ENCODE data around the gene DLG2. TPM values are rescaled to one million over a fixed set of nuclear protein-coding genes. Genes with fewer than 3 reads are reported as not detected.

DLG2 gene
- total and polyA plus RNA-seq, 2 donors, result 3.4 to 42.4 TPM

DNA sequence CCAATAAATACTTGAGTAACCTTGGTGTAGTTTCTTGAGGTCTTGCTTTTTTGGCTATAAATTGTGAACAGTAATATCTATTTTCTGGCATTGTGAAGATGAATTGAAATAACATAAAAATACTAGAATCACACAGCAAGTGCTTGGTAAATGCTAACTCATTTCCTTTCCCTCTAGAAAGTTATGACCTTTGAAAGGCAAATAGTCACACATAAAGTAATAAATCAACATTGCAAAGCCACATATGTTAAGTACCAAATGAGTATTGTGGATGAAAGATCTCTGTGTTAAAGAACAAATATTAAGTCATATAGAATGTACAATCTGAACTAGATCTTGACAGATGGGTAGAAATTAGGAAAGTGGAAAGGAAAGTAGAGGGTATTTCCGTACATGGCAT, 1781.3 kb downstream of the DLG2 start:
- 84% methylated on average over 1 of the region's 1 CpG for WGBS
- Histone ChIP-seq H3K4me3 (ENCODE audit: low read depth, low read length) (no peak overlapping the region), H3K27ac (ENCODE audit: low read depth) (no peak overlapping the region), H3K36me3 (ENCODE audit: insufficient read depth) (no peaks in the 10 kb centered on the region), H3K4me1 (ENCODE audit: insufficient read depth) (no peaks in the 10 kb centered on the region)
- DNase-seq (ENCODE audit: extremely low spot score), result no peak

DNA sequence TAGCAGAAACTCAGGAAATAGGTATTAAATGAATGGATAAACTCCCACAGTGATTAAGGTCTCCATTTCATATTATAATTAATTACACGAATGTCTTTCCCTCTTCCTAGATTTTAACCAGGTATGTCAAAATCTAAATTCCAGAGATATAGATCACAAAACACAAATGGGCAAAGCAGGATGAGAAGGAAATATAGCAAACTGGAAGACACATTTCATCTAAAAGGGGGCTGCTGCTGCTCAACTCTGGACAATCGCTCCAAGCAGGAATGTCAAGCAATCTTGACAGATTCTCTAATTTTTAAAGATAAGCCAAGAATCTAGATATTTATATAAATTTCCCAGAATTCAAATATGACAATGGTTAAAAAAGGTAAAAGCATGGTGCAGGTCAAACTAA, 1786.8 kb downstream of the DLG2 start:
- 93% methylated on average over 2 of the region's 2 CpGs for WGBS
- H3K36me3 ChIP-seq (ENCODE audit: insufficient read depth), result no peaks in the 10 kb centered on the region
- no peak for DNase-seq (ENCODE audit: extremely low spot score)
- H3K4me1 ChIP-seq (ENCODE audit: insufficient read depth), result no peaks in the 10 kb centered on the region
- no peak overlapping the region for H3K27ac ChIP-seq (ENCODE audit: low read depth)
- no peak overlapping the region for H3K4me3 ChIP-seq (ENCODE audit: low read depth, low read length)

DNA sequence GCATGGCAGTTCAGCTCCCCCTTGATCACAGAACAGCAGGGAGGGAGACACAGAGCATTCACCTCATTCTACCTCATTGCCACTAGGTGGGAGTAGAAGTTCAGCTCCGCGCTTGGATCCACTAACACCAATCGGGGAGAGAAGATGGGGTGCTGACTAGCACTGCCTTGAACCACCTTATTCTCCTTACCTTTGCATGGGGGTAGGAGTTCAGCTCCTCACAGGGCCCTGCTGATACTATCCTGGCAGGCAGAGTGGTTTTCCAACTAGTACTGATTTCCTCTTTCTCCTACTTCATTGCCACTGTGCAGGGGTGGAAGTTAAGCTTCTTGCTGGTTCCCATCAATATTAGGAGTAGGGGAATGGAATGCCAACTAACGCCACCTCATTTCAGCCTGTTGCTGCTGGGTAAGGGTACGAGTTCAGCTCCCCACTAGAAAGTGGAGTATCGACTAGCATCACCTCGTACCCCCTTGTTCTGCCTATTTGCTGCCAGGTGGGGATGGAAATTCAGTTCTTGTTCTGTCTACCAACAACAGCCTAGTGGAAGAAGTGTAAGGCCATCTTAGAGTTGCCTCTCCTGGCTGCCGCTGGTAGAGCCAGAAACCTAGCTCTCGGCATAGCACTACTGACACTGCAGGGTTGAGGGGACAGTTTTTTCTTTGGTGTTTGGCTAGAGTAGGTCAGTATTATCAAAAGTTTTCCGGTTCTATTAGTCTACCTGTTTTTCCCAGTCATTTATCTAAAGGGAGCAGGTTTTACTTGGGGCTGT, 1790.1 kb downstream of the DLG2 start:
- Histone ChIP-seq H3K4me3 (ENCODE audit: low read depth, low read length) (no peak overlapping the region), H3K4me1 (ENCODE audit: insufficient read depth) (no peaks in the 10 kb centered on the region), H3K36me3 (ENCODE audit: insufficient read depth) (no peaks in the 10 kb centered on the region), H3K27ac (ENCODE audit: low read depth) (no peak overlapping the region)
- DNase-seq (ENCODE audit: extremely low spot score), result peak; percentile 17
- WGBS, result 62% methylated on average over 10 of the region's 10 CpGs

DNA sequence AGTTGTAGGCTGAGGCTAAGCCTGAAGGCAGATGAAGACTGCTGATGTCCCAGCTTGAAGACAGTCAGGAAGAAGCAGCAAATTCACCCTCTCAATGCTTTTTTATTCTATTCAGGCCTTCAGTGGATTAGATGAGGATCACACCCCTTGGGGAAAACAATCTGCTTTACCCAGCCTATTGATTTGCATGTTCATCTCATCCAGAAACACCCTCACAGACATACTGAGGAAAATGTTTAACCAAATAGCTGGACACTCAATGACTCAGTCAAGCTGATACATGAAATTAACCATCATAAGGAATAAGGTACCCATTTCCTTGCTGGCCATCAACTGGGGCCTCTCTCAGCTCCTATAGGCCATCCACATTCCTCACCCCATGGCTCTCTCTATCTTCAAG, 1791.1 kb downstream of the DLG2 start:
- H3K4me3 ChIP-seq (ENCODE audit: low read depth, low read length), result no peak overlapping the region
- H3K27ac ChIP-seq (ENCODE audit: low read depth), result no peak overlapping the region
- no peaks in the 10 kb centered on the region for H3K4me1 ChIP-seq (ENCODE audit: insufficient read depth)
- DNase-seq (ENCODE audit: extremely low spot score), result no peak
- H3K36me3 ChIP-seq (ENCODE audit: insufficient read depth), result no peaks in the 10 kb centered on the region

DNA sequence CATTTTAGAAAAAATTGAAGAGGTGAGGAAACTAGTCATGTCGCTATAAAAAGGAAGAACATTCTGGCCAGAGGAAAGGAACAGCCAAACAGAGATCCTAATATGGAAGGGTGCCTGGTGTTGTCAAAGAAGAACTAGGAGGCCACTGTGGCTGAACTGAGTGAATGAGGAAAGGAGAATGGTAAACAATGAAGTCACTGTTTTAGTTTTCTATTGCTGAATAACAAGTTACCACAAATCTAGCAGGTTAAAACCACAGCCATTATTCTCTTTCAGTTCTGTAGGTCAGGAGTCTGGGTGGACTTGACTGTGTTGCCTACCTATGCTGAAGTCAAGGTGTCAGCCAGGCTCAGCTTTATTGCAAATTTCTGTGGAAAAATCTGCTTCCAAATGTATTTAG, 1791.7 kb downstream of the DLG2 start:
- Histone ChIP-seq H3K4me3 (ENCODE audit: low read depth, low read length) (no peak overlapping the region), H3K4me1 (ENCODE audit: insufficient read depth) (no peaks in the 10 kb centered on the region), H3K27ac (ENCODE audit: low read depth) (no peak overlapping the region), H3K36me3 (ENCODE audit: insufficient read depth) (no peaks in the 10 kb centered on the region)
- WGBS, result 23% methylated on average over 1 of the region's 1 CpG
- DNase-seq (ENCODE audit: extremely low spot score), result no peak

DNA sequence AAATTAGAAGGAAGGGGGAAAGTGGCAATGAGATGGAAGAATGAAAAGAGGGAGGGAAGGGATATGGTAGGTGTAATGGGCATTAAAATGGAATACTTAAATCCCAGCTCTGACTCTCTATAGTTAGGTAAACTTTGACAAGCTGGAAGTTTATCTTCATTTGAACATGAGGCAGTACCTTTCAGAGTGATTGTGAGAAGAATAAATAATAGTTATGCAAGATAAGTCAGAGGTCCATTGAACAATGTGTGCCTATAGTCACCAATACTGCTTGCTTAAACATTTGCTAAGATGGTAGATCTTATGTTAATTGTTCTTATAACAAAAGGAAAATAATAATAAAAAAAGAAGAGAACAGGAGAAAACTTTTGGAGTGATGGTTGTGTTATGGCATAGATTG, 1795.2 kb downstream of the DLG2 start:
- H3K4me3 ChIP-seq (ENCODE audit: low read depth, low read length), result no peak overlapping the region
- DNase-seq (ENCODE audit: extremely low spot score), result no peak

DNA sequence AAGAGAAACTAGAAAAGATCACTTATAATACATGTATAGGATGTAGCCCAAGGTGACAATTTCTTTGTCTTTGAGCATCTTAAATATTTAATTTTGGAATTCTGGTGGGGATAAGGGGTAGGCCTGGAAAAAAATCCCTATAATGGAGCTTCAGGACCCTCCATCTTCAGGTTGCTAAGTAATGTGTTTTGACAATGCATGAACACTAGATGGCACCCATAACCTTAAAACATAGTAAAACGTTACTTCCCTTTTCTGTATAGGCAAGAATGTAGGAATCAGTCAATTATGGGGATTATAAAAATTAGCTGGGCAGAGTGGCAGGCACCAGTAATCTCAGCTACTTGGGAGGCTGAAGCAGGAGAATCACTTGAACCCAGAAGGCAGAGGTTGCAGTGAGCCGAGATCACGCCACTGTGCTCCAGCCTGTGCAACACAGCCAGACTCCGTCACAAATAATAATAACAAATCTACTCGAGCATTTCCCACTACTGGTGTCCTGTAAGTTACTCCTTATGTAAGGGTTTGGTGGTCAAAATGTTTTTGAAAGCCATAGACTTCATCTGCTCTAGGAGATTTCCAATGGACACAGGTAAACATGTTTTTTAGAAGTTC, 1799.1 kb downstream of the DLG2 start:
- WGBS, result 37% methylated on average over 5 of the region's 5 CpGs
- no peaks in the 10 kb centered on the region for H3K36me3 ChIP-seq (ENCODE audit: insufficient read depth)
- no peak for DNase-seq (ENCODE audit: extremely low spot score)
- peak overlapping the region; percentile 42 for H3K4me3 ChIP-seq (ENCODE audit: low read depth, low read length)
- H3K27ac ChIP-seq (ENCODE audit: low read depth), result no peak overlapping the region
- no peaks in the 10 kb centered on the region for H3K4me1 ChIP-seq (ENCODE audit: insufficient read depth)

More for the DNA sequence above, 1795.2 kb downstream of the DLG2 start:
- no peaks in the 10 kb centered on the region for H3K4me1 ChIP-seq (ENCODE audit: insufficient read depth)
- no peak overlapping the region for H3K27ac ChIP-seq (ENCODE audit: low read depth)
- no peaks in the 10 kb centered on the region for H3K36me3 ChIP-seq (ENCODE audit: insufficient read depth)

DNA sequence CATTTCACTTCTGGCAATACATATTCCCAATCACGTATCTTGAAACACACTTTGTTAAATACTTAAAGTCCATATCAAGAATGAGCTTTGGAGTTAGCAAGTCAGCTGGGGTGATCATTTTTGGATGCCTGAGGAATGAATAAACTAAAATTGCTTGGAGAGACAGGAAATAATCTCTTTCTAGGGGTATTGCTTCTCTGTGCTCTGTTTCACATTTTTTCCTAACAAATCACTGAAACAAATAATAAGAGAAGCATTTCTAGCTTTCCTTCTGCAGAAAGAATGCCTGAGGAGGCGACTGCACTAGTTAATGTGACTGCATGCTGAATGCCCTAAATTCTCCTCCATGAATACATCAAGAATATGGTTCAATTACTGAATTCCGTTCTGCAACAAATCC, 1799.6 kb downstream of the DLG2 start:
- WGBS, result 64% methylated on average over 3 of the region's 3 CpGs
- no peaks in the 10 kb centered on the region for H3K36me3 ChIP-seq (ENCODE audit: insufficient read depth)
- no peak overlapping the region for H3K27ac ChIP-seq (ENCODE audit: low read depth)
- H3K4me3 ChIP-seq (ENCODE audit: low read depth, low read length), result no peak overlapping the region
- H3K4me1 ChIP-seq (ENCODE audit: insufficient read depth), result no peaks in the 10 kb centered on the region
- no peak for DNase-seq (ENCODE audit: extremely low spot score)

DNA sequence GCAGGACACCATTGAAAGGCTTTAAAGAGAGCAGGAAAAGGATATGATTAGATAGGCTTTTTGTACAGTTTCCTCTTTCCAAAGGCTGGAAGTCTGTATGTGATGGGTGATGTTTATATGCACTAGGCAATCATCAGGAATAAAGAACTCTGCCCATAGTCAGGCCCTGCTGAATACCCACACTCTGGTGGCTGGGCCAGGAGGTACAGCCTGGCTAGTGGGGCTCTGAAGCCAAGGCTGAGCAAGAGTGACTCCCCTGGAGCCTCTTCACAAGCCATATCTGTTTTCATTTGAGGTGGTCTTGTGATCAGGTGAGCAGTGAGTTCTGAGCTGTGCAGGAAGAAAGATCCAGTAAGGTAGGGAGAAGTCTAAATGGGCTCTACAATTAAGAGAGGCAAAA, 1801.1 kb downstream of the DLG2 start:
- no peak overlapping the region for H3K4me3 ChIP-seq (ENCODE audit: low read depth, low read length)
- DNase-seq (ENCODE audit: extremely low spot score), result no peak
- no peaks in the 10 kb centered on the region for H3K36me3 ChIP-seq (ENCODE audit: insufficient read depth)
- no peak overlapping the region for H3K27ac ChIP-seq (ENCODE audit: low read depth)
- H3K4me1 ChIP-seq (ENCODE audit: insufficient read depth), result no peaks in the 10 kb centered on the region

DNA sequence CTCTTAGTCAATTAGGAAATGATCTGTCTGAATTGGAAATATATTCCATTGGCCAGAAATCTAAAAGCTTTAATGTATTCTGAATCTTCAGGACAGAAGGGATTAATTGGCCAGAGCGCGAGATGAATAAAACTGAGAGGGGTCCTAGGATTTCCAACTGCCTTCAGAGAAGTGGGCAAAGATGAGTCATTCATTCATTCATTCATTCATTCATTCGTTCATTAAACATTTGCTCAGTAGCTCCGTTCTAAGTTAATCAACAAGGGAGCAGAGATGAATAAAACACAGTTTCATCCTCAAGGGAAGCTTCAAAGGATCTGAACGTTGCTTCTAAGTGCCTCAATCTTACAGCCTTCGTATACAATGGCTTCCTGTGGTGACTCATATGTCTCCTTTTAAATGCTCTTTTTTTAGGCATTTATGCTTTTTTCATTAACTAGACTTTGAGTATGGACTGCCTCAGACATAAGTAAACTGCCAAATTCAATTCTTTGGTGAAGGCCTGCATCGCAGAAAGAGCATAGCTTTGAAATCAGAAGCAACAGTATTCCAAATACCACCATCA, 1803.6 kb downstream of the DLG2 start:
- Histone ChIP-seq H3K36me3 (ENCODE audit: insufficient read depth) (no peaks in the 10 kb centered on the region), H3K4me3 (ENCODE audit: low read depth, low read length) (no peak overlapping the region), H3K27ac (ENCODE audit: low read depth) (no peak overlapping the region), H3K4me1 (ENCODE audit: insufficient read depth) (no peaks in the 10 kb centered on the region)
- WGBS, result 63% methylated on average over 7 of the region's 7 CpGs
- DNase-seq (ENCODE audit: extremely low spot score), result no peak

DNA sequence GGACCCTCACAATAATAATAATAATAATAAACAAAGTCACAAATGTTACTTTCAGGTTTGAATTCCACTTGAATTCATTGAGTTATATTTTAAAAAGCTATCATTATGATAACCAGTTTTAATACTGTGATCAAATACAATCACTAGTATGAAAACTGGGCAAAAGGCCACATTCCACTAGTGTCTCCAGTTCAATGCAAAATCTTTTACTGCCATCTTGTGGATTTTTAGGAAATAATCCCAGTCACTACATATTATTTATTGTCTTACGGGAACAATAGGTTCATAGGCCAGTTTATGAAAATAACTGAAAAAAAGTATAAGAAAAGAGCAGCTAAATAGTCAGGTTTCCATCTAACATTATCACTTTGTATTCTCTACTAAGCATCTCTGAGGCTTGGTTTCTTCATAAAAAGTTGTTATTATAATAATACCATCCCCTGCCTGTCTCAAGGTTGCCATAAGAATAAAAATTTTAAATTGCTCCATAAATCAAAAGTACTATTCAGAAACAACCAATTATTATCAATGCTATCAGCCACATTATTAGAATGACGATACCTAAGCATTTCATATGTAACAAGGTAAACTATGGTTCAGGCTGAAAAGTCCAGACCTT, 1807.1 kb downstream of the DLG2 start:
- peak; percentile 56 for DNase-seq (ENCODE audit: extremely low spot score)
- no peak overlapping the region for H3K4me3 ChIP-seq (ENCODE audit: low read depth, low read length)
- no peaks in the 10 kb centered on the region for H3K4me1 ChIP-seq (ENCODE audit: insufficient read depth)
- WGBS, result 31% methylated on average over 2 of the region's 2 CpGs
- H3K36me3 ChIP-seq (ENCODE audit: insufficient read depth), result no peaks in the 10 kb centered on the region
- no peak overlapping the region for H3K27ac ChIP-seq (ENCODE audit: low read depth)

DNA sequence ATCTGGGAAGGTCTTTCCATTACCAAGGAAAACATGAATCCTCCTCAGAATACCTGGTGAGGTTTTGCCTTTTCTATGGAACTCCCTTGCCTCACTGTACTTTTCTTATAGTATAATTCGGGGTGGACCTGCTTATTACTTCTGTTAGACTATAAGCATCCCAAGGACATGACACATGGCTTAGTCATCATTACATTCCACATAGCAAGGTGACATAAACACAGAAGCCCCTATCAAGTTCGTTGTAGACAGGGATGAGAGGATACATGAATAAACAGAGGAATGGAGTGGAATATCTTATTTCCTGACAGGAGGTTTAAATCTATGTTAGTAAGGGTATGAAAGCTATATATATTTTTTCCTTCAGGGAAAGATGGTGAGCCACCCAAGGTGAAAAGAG, 1808.8 kb downstream of the DLG2 start:
- 45% methylated on average over 2 of the region's 2 CpGs for WGBS
- no peak for DNase-seq (ENCODE audit: extremely low spot score)
- H3K36me3 ChIP-seq (ENCODE audit: insufficient read depth), result no peaks in the 10 kb centered on the region
- H3K27ac ChIP-seq (ENCODE audit: low read depth), result no peak overlapping the region
- H3K4me3 ChIP-seq (ENCODE audit: low read depth, low read length), result no peak overlapping the region
- H3K4me1 ChIP-seq (ENCODE audit: insufficient read depth), result no peaks in the 10 kb centered on the region

DNA sequence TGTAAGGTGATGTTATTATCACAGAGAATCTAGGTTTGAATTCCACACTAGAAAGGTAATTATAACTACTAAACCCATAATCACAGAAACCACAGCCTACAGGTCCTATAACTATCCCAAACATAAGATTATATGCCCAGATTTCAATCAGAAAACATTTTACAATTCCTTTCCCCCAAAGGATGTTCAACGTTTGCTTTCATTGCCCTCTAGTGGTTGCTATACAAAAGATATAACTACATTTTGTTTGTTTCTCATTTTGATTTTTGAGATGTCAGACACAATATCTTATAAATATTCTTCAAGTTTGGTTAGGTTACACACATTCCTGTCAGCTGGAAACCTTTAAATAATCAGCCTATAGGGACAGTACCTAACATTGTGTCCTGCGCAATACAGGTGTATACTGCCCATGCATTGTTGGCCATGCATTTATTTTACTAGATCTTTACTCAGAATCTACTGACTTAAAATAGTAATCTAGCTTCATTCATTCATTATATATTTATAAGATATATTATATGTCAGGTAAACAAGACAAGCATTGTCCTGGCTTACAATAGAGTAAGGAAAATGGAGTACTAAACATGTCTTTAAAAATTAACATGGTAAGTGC, 1810.5 kb downstream of the DLG2 start:
- H3K27ac ChIP-seq (ENCODE audit: low read depth), result no peak overlapping the region
- no peak for DNase-seq (ENCODE audit: extremely low spot score)
- no peaks in the 10 kb centered on the region for H3K4me1 ChIP-seq (ENCODE audit: insufficient read depth)
- 48% methylated on average over 2 of the region's 2 CpGs for WGBS
- H3K4me3 ChIP-seq (ENCODE audit: low read depth, low read length), result no peak overlapping the region
- no peaks in the 10 kb centered on the region for H3K36me3 ChIP-seq (ENCODE audit: insufficient read depth)

DNA sequence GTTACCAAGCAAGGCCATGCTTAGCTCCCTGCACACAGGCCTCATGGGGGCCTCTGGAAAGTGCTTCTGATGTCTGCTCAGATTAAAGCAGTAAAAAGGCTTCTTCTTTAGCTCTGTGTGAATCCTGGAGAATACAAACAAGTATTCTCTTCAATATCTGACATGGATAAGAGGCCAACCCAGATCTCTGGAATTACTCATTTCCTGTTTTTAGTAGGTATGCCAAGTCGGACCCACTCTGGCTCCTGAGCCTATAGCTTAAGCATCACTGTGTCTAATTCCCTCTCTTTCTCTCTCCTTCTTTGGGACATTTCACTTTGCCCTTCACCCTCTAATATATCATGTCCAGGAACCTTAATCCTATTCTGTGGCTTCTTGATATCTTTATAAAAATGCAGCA, 1811.4 kb downstream of the DLG2 start:
- no peaks in the 10 kb centered on the region for H3K36me3 ChIP-seq (ENCODE audit: insufficient read depth)
- no peaks in the 10 kb centered on the region for H3K4me1 ChIP-seq (ENCODE audit: insufficient read depth)
- no peak for DNase-seq (ENCODE audit: extremely low spot score)
- H3K4me3 ChIP-seq (ENCODE audit: low read depth, low read length), result no peak overlapping the region
- 29% methylated on average over 1 of the region's 1 CpG for WGBS
- H3K27ac ChIP-seq (ENCODE audit: low read depth), result no peak overlapping the region
